GM21723 (cell line): ENCODE results near the gene SDCCAG8.
A peak's percentile ranks its signal among the peaks of the same experiment; 100 is the strongest.

Experiments used
- ATAC-seq: cut with Tn5 transposase; IDR thresholded peaks from one replicate; pipeline ENCODE4 v1.9.1; 2021; ENCODE audit warnings: mild to moderate bottlenecking, moderate library complexity; ENCODE audit not compliant: unreplicated experiment

SDCCAG8 gene

DNA sequence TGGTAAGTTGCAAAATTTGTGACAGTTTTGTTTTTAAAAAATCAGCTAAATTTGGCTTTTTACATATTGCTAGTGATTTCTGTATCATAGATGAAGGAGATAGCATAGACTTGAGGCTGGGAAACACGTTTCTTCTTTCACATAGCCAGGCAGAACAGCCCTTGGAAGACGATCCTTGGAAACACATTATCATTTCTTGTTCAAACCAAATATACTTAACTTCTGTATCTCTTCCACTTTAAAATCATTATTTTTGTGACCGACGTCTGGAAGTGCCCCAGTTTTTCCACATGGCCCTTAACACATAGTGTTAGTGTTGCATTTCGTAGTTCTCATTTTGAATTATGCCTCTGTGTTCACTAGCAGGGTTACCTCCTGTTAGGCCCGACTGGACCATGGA, 193.5 kb downstream of the SDCCAG8 start:
- ATAC-seq, result no peak

GRCh38 chr1:243452092-243452491, 196.3 kb downstream of the SDCCAG8 start:
- no peak for ATAC-seq

DNA sequence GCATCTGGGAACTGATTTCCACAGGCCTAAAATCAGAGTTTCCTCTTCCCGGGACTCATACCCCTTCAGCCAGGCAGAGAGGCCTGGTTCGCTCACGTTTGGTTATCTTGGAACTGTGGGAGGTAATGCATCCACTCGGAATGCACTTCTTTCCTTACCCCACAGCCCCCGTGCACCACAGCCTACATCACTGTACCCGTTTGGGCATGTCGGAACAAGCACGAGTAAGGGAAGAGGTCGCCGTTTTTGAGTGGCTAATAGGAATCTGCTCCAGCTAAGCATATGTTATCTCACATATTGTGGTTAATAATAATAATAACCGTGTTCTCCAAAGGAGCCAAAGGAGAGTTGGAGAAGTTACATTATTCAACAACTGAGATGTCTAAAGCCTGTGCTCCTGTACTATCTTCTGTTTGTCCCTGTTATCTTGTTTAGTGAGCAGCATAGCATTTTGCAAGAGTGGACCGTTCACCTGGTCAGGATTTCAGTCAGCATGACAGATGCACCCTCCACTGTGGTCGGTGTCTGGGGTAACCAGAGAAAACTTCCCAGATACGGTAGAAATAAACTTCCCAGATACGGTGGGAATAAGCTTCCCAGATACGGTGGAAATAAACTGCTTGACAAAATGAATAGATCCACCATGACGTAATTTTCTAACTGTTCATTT, 198.6 kb downstream of the SDCCAG8 start:
- no peak for ATAC-seq

- no peak for ATAC-seq
Measured at GRCh38 chr1:243455760-243456651, 200.2 kb downstream of the SDCCAG8 start.

DNA sequence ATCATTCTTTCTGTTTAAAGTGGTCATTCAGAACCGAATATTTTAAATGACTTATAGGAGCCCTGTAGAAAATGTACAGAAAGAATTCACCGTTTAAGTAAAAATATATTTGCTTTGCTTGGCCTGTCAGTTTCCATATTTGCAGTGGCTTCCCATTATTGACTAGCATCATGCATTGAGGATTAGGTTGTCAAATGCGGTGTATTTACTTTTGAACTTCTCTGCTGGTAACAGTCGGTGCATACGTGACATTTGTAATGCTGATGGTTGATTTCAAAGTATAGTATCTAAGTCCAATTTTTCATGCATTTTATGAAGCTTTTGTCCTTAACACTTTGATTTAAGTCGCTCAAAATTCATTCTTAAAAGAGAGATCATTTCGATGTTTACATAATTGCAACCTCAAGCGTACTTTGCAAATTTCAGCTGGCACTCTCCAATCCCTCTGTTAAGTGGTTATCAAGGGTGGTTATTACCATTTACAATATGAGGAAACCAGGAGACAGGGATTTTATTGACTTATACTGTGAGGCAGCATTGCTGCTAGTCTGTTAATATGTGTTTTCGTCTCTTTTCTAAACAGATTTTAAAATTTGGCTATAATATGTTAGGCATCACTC, 201.6 kb downstream of the SDCCAG8 start:
- no peak for ATAC-seq

- no peak for ATAC-seq
Measured at GRCh38 chr1:243459059-243459458, 203.2 kb downstream of the SDCCAG8 start.

DNA sequence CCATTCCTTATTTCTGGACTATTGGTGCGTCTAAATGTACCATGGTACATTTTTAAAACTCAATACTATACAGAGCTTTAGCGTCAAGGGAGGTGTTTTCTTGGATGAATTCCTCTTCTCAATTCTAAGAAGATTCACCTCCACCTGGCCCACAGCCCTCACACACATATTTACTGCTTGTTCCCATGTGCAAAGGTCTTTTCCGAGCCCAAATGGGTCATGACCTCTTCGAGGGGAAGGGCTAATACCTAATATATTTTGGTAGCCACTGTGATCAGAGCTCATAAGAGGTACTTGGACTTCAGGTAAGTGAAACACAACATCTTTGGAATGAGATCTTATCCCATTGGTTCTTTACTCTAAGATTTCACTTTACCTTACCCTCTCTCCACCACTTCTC, 205.9 kb downstream of the SDCCAG8 start:
- no peak for ATAC-seq

DNA sequence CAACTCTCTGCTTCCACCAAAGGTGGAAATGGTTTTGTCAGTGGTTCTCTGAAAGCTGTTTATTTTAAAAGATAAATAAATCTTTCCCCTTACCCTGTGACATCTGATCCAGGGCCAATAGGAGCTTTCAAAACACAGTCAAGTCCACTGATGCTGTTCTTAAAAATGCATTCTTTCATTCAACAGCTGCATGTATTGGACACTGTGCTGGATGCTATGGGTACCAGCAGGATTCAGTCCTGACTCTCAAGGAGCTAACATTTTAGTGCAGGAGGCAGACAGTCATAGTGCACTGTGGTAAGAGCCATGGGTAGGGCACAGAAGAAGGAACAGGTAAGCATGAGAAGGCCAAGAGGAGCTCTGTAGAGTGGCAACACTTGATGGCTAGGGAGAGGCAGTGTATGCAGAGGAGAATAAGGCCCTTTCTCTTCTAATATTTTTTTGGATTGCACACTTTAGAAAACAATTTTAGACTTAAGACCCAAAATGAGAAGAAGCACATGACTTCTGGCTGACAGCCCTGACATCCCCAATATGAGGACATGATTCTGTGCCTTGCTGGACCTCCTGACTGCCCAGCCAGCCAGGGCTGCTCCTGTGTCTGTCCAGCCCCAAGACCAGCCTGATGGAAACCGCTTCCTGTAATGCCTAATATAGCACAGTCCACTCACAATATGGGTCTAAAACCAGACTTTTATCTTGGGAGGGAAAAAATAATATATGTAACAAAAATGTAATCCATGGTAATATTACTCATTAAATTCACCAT, 207.3 kb downstream of the SDCCAG8 start:
- no peak for ATAC-seq

GRCh38 chr1:243465081-243465480, 209.2 kb downstream of the SDCCAG8 start:
- no peak for ATAC-seq

DNA sequence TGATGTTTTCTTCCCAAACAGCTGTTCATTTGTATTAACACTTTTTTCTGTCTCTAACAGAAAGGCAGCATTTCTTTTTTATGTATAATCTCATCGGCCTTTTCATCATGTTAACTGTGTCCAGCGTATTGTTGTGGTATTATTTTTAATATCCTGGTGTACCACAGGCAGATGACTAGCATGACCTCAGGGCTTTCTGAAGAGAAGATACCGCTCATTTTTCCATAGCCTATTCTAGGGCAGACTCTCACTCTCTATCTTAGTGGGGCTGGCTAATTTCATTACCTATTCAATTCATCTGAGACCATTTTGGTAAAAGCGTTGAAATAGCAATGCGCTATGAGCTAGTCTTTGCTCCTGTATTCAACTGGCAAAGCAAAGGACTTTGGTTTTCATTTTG, 209.9 kb downstream of the SDCCAG8 start:
- ATAC-seq, result no peak

- no peak for ATAC-seq
Measured at GRCh38 chr1:243469497-243469896, 213.7 kb downstream of the SDCCAG8 start.

DNA sequence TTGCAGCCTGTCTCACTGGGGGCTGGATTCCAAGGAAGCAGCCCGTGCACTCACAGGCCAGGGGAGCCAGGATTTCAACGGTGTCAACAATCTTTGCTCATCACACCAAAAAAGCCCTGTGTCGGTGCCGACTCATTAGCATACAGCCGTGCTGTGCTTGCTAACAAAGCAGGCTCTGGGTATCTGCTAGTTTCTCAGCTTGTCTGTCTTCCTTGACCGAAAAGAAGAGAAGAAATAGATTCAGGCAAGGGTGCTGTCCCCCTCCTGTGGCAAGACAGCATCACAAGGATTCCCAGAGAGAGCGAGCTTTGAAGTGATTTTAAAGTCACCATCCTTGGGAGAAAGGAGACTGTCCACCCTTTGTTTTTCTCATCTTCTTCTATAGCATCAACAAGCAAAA, 214.7 kb downstream of the SDCCAG8 start:
- ATAC-seq, result no peak

- ATAC-seq, result no peak
Measured at GRCh38 chr1:243471026-243471685, 215.3 kb downstream of the SDCCAG8 start.

DNA sequence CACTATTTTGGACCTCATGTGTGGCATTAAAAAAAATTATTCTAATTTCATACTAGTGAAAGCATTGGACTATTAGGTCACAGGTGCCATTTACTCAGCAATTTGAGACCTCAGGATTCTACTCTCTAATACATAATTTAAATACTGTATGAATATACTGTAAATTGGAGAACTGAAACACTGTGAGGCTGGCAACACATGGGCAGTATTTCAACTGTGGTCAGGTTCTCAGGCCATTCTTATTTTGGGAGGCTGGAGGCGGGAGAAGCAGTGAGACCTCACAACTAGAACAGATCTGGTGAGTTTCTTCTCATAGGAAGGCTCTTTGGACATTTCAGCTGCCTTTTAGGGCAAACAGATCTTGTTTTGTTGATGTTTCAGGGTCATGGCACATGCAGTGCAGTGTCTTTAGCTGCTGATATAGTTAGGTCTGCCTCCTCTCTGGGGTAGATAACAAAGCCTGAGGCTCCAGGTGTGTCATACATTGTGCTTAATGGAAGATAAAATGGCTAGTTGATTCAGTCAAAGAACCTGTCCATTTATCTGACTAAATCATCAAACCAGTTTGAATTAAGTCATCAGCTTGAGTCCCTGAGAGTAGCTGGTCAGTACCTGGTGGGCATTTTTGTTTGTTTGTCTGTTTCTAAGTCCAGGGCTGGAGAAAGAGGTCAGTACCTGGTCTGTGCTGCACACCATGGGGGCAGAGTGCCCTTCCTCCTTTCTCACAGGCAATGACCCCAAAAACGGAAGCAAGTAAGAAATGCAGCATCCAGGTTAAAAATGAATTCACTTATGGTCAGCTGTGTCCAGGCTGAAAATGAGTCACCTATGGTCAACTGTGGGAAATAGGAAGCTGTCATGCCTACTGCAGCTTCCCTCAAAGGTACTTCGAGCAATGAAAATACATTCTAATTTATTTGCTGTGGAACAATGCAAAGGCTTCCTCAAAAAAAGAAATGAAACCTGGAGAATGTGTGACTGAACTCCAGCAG, 216.2 kb downstream of the SDCCAG8 start:
- ATAC-seq, result peak; percentile 83

GRCh38 chr1:243473227-243474135, 217.6 kb downstream of the SDCCAG8 start:
- no peak for ATAC-seq

- ATAC-seq, result no peak
Measured at GRCh38 chr1:243474136-243474881, 218.5 kb downstream of the SDCCAG8 start.

DNA sequence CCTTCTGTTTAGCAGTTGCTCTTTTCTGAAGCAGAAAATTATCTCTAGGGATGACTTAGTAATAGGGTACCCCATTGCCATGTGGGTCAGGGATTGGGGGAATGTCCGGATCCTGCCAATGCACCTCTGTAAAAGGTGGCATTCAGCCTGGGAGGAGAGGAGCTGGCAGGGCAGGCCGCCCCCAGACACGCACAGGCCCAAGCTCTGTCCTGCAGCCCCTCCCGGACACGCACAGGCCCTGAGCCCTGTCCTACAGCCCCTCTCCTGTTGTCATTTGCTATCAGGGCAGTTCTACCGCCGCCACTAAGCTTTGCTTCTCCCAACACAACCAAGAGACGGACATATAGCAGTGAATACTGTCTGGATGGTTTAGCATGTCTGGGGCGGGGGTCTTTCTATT, 219.1 kb downstream of the SDCCAG8 start:
- no peak for ATAC-seq

GRCh38 chr1:243475966-243476365, 220.1 kb downstream of the SDCCAG8 start:
- no peak for ATAC-seq
